ENCODE data around the gene PTGER1.
A peak's percentile ranks its signal among the peaks of the same experiment; 100 is the strongest.
"Not testable (repeated sequence)": the region's sequence is repeated elsewhere in the genome, so short reads cannot be mapped to it uniquely, and the experiment has no call there.

PTGER1 gene

GRCh38 chr19:14504575-14504974, 29.4 kb upstream of the PTGER1 start:
- DNase-seq (ENCODE audit: low read depth, low spot score); H3K4me3 ChIP-seq (ENCODE audit: low read length): not testable (repeated sequence)

GRCh38 chr19:14503285-14503684, 28.1 kb upstream of the PTGER1 start:
- H3K4me3 ChIP-seq (ENCODE audit: low read length), result no peak overlapping the region
- DNase-seq (ENCODE audit: low read depth, low spot score), result no peak

GRCh38 chr19:14502334-14503092, 27.4 kb upstream of the PTGER1 start:
- H3K4me3 ChIP-seq (ENCODE audit: low read length), result no peak overlapping the region
- DNase-seq (ENCODE audit: low read depth, low spot score), result no peak

GRCh38 chr19:14497228-14497921, 22.2 kb upstream of the PTGER1 start:
- DNase-seq (ENCODE audit: low read depth, low spot score), result no peak
- no peak overlapping the region for H3K4me3 ChIP-seq (ENCODE audit: low read length)

GRCh38 chr19:14496834-14497227, 21.7 kb upstream of the PTGER1 start:
- DNase-seq (ENCODE audit: low read depth, low spot score), result no peak
- H3K4me3 ChIP-seq (ENCODE audit: low read length), result peak overlapping the region; percentile 62

- peak; percentile 82 for DNase-seq (ENCODE audit: low read depth, low spot score)
- H3K4me3 ChIP-seq (ENCODE audit: low read length), result peak within 1 kb of the TSS; percentile 62
Observed at GRCh38 chr19:14496029-14496833, 21.1 kb upstream of the PTGER1 start, which contains the start of gene GIPC1. Gene GIPC1 (minus strand): TSS chr19:14496127. CDS start chr19:14482976, 13,151 bp downstream.

- no peak for DNase-seq (ENCODE audit: low read depth, low spot score)
- peak overlapping the region; percentile 62 for H3K4me3 ChIP-seq (ENCODE audit: low read length)
Observed at GRCh38 chr19:14495672-14496028, 20.5 kb upstream of the PTGER1 start.

- peak overlapping the region; percentile 62 for H3K4me3 ChIP-seq (ENCODE audit: low read length)
- DNase-seq (ENCODE audit: low read depth, low spot score), result no peak
Observed at GRCh38 chr19:14494910-14495671, 19.9 kb upstream of the PTGER1 start.

- no peak overlapping the region for H3K4me3 ChIP-seq (ENCODE audit: low read length)
- DNase-seq (ENCODE audit: low read depth, low spot score), result no peak
Observed at GRCh38 chr19:14494411-14494810, 19.3 kb upstream of the PTGER1 start.

GRCh38 chr19:14492756-14493337, 17.7 kb upstream of the PTGER1 start:
- H3K4me3 ChIP-seq (ENCODE audit: low read length), result no peak overlapping the region
- no peak for DNase-seq (ENCODE audit: low read depth, low spot score)

- H3K4me3 ChIP-seq (ENCODE audit: low read length), result no peak overlapping the region
- no peak for DNase-seq (ENCODE audit: low read depth, low spot score)
Observed at GRCh38 chr19:14487370-14488125, 12.4 kb upstream of the PTGER1 start.

- no peak overlapping the region for H3K4me3 ChIP-seq (ENCODE audit: low read length)
- DNase-seq (ENCODE audit: low read depth, low spot score), result no peak
Observed at GRCh38 chr19:14482172-14482941, 7.2 kb upstream of the PTGER1 start.

GRCh38 chr19:14480700-14481079, 5.5 kb upstream of the PTGER1 start:
- H3K4me3 ChIP-seq (ENCODE audit: low read length), result no peak overlapping the region
- DNase-seq (ENCODE audit: low read depth, low spot score), result no peak

GRCh38 chr19:14479975-14480699, 5.0 kb upstream of the PTGER1 start:
- H3K4me3 ChIP-seq (ENCODE audit: low read length), result peak overlapping the region; percentile 27; the same call in 1 of the 2 replicates
- DNase-seq (ENCODE audit: low read depth, low spot score), result no peak

GRCh38 chr19:14479309-14479974, 4.3 kb upstream of the PTGER1 start:
- no peak for DNase-seq (ENCODE audit: low read depth, low spot score)
- H3K4me3 ChIP-seq (ENCODE audit: low read length), result no peak overlapping the region

GRCh38 chr19:14478113-14478545, 3.0 kb upstream of the PTGER1 start:
- H3K4me3 ChIP-seq (ENCODE audit: low read length), result no peak overlapping the region
- DNase-seq (ENCODE audit: low read depth, low spot score), result no peak
